Erythroblast (primary cell): ENCODE measurements around the gene OSBP2.

ENCODE experiments used
- DNase-seq, 2 experiments: peaks; one replicate each; lab custom pipeline; 2025; lab: John Stamatoyannopoulos, UW
- GATA1 ChIP-seq: IDR thresholded peaks from 2 replicates; pipeline ENCODE4 v1.6.1; 2011; ENCODE audit warnings: low read depth, mild to moderate bottlenecking, control low read depth, low read length, moderate library complexity
- POLR2A ChIP-seq: IDR thresholded peaks from 2 replicates; pipeline ENCODE4 v1.6.1; 2011; ENCODE audit warnings: mild to moderate bottlenecking, low read length

The OSBP2 gene

GRCh38 chr22:30829901-30830550 lies 135.4 kb downstream of the OSBP2 start:
- TF ChIP-seq GATA1: no peak
- TF ChIP-seq POLR2A: no peak
- no peak for DNase-seq

- no peak for DNase-seq
- TF ChIP-seq GATA1: no peak
- TF ChIP-seq POLR2A: no peak
Observed at GRCh38 chr22:30830907-30831306, 136.2 kb downstream of the OSBP2 start.

- TF ChIP-seq GATA1 (no peak), POLR2A (no peak)
- DNase-seq: no peak
Observed at GRCh38 chr22:30832407-30832987, 137.8 kb downstream of the OSBP2 start.

GRCh38 chr22:30833322-30833721 lies 138.6 kb downstream of the OSBP2 start:
- no peak for DNase-seq
- TF ChIP-seq GATA1: no peak
- TF ChIP-seq POLR2A: no peak

- DNase-seq: no peak
- TF ChIP-seq POLR2A (no peak), GATA1 (no peak)
Observed at GRCh38 chr22:30837531-30837930, 142.9 kb downstream of the OSBP2 start.

- TF ChIP-seq GATA1: no peak
- no peak for TF ChIP-seq POLR2A
Observed at GRCh38 chr22:30838111-30838510, 143.4 kb downstream of the OSBP2 start.

GRCh38 chr22:30841273-30841672 lies 146.6 kb downstream of the OSBP2 start:
- no peak for DNase-seq
- TF ChIP-seq GATA1 (no peak), POLR2A (no peak)

More at GRCh38 chr22:30838111-30838510, 143.4 kb downstream of the OSBP2 start:
- DNase-seq: no peak

- DNase-seq: no peak
- no peak for TF ChIP-seq POLR2A
- TF ChIP-seq GATA1: no peak
Observed at GRCh38 chr22:30843245-30843644, 148.6 kb downstream of the OSBP2 start.

GRCh38 chr22:30847583-30847982 lies 152.9 kb downstream of the OSBP2 start:
- TF ChIP-seq GATA1 (no peak), POLR2A (no peak)
- DNase-seq: no peak

GRCh38 chr22:30855266-30855665 lies 160.6 kb downstream of the OSBP2 start:
- TF ChIP-seq POLR2A (no peak), GATA1 (no peak)
- no peak for DNase-seq

- TF ChIP-seq POLR2A (no peak), GATA1 (no peak)
- DNase-seq: no peak
Observed at GRCh38 chr22:30855677-30856518, 161.2 kb downstream of the OSBP2 start.

GRCh38 chr22:30856741-30857502 lies 162.2 kb downstream of the OSBP2 start:
- TF ChIP-seq POLR2A: no peak
- TF ChIP-seq GATA1: no peak
- DNase-seq: no peak

GRCh38 chr22:30857791-30858190 lies 163.1 kb downstream of the OSBP2 start:
- DNase-seq: no peak
- TF ChIP-seq GATA1 (no peak), POLR2A (no peak)
